GM19455 (cell line): ENCODE results near the gene PSMD13.

Experiments used
- ATAC-seq: cut with Tn5 transposase; IDR thresholded peaks from one replicate; pipeline ENCODE4 v1.9.1; 2021; ENCODE audit not compliant: unreplicated experiment

Gene PSMD13

GRCh38 chr11:241634-242033, 4.9 kb downstream of the PSMD13 start:
- ATAC-seq, result no peak

- no peak for ATAC-seq
Measured at GRCh38 chr11:244376-244775, 7.6 kb downstream of the PSMD13 start.

- no peak for ATAC-seq
Measured at GRCh38 chr11:249062-249461, 12.3 kb downstream of the PSMD13 start.

GRCh38 chr11:250274-250673, 13.5 kb downstream of the PSMD13 start:
- no peak for ATAC-seq

GRCh38 chr11:250740-251299, 14.0 kb downstream of the PSMD13 start:
- no peak for ATAC-seq

GRCh38 chr11:251550-251949, 14.8 kb downstream of the PSMD13 start:
- no peak for ATAC-seq

- no peak for ATAC-seq
Measured at GRCh38 chr11:252666-253065, 15.9 kb downstream of the PSMD13 start.

- ATAC-seq, result no peak
Measured at GRCh38 chr11:253160-253885, 16.5 kb downstream of the PSMD13 start.

GRCh38 chr11:253886-254270, 17.1 kb downstream of the PSMD13 start:
- no peak for ATAC-seq

GRCh38 chr11:255176-255575, 18.4 kb downstream of the PSMD13 start:
- ATAC-seq, result no peak

- no peak for ATAC-seq
Measured at GRCh38 chr11:255816-256215, 19.0 kb downstream of the PSMD13 start.

- ATAC-seq, result no peak
Measured at GRCh38 chr11:256952-257737, 20.4 kb downstream of the PSMD13 start.

- ATAC-seq, result no peak
Measured at GRCh38 chr11:257766-258493, 21.2 kb downstream of the PSMD13 start.

- ATAC-seq, result no peak
Measured at GRCh38 chr11:259413-259812, 22.6 kb downstream of the PSMD13 start.

- no peak for ATAC-seq
Measured at GRCh38 chr11:261624-262023, 24.8 kb downstream of the PSMD13 start.

- no peak for ATAC-seq
Measured at GRCh38 chr11:266676-267439, 30.1 kb downstream of the PSMD13 start.

GRCh38 chr11:267491-267994, 30.8 kb downstream of the PSMD13 start:
- no peak for ATAC-seq

- ATAC-seq, result peak; percentile 36
Measured at GRCh38 chr11:268716-269145, 32.0 kb downstream of the PSMD13 start.

- peak; percentile 68 for ATAC-seq
Measured at GRCh38 chr11:269146-269890, 32.5 kb downstream of the PSMD13 start.
